Amniotic stem cell (primary cell): ENCODE measurements around the gene SEMA6B.

Source experiments
- DNase-seq: peaks from one replicate; lab custom pipeline; 2025; lab: John Stamatoyannopoulos, UW

Gene SEMA6B

GRCh38 chr19:4523306-4524110 is 36.0 kb downstream of the SEMA6B start:
- no peak for DNase-seq

GRCh38 chr19:4522291-4523002 is 37.0 kb downstream of the SEMA6B start:
- no peak for DNase-seq

GRCh38 chr19:4521888-4522242 is 37.6 kb downstream of the SEMA6B start:
- DNase-seq = no peak

GRCh38 chr19:4521170-4521887 is 38.2 kb downstream of the SEMA6B start:
- no peak for DNase-seq

GRCh38 chr19:4519521-4520277 is 39.8 kb downstream of the SEMA6B start:
- no peak for DNase-seq

GRCh38 chr19:4519172-4519496 is 40.4 kb downstream of the SEMA6B start:
- no peak for DNase-seq

- no peak for DNase-seq
Observed at GRCh38 chr19:4518345-4519171, 40.9 kb downstream of the SEMA6B start, which contains the start of gene PLIN4. TSS of gene PLIN4 (minus strand) at chr19:4518486. CDS start at chr19:4518272, 214 bp downstream.

GRCh38 chr19:4517451-4518057 is 41.9 kb downstream of the SEMA6B start:
- no peak for DNase-seq

- DNase-seq = no peak
Observed at GRCh38 chr19:4516939-4517300, 42.6 kb downstream of the SEMA6B start.

- no peak for DNase-seq
Observed at GRCh38 chr19:4516199-4516938, 43.1 kb downstream of the SEMA6B start.

- DNase-seq = no peak
Observed at GRCh38 chr19:4515732-4516131, 43.8 kb downstream of the SEMA6B start.

GRCh38 chr19:4513248-4513647 is 46.2 kb downstream of the SEMA6B start:
- no peak for DNase-seq

GRCh38 chr19:4512070-4512469 is 47.4 kb downstream of the SEMA6B start:
- no peak for DNase-seq

GRCh38 chr19:4511300-4512054 is 48.0 kb downstream of the SEMA6B start:
- DNase-seq = no peak

GRCh38 chr19:4510435-4511255 is 48.8 kb downstream of the SEMA6B start:
- no peak for DNase-seq

GRCh38 chr19:4508698-4509097 is 50.8 kb downstream of the SEMA6B start:
- DNase-seq = no peak

GRCh38 chr19:4507804-4508203 is 51.7 kb downstream of the SEMA6B start:
- DNase-seq = no peak

GRCh38 chr19:4507150-4507452 is 52.4 kb downstream of the SEMA6B start:
- DNase-seq = no peak
